ENCODE results near the gene MZF1.

MZF1 gene

GRCh38 chr19:58570770-58571574 lies 2.2 kb downstream of the MZF1 start:
- no peak for DNase-seq (ENCODE audit: extremely low read depth in 1 of 2, low read depth in 1 of 2)

GRCh38 chr19:58569943-58570670 lies 3.0 kb downstream of the MZF1 start:
- DNase-seq (ENCODE audit: extremely low read depth in 1 of 2, low read depth in 1 of 2), result no peak

- DNase-seq (ENCODE audit: extremely low read depth in 1 of 2, low read depth in 1 of 2), result no peak
Observed at GRCh38 chr19:58569191-58569942, 3.8 kb downstream of the MZF1 start.

- no peak for DNase-seq (ENCODE audit: extremely low read depth in 1 of 2, low read depth in 1 of 2)
Observed at GRCh38 chr19:58568453-58569130, 4.5 kb downstream of the MZF1 start.

GRCh38 chr19:58566989-58567388 lies 6.1 kb downstream of the MZF1 start:
- no peak for DNase-seq (ENCODE audit: extremely low read depth in 1 of 2, low read depth in 1 of 2)

GRCh38 chr19:58563823-58564222 lies 9.3 kb downstream of the MZF1 start:
- no peak for DNase-seq (ENCODE audit: extremely low read depth in 1 of 2, low read depth in 1 of 2)

GRCh38 chr19:58563034-58563573 lies 10.0 kb downstream of the MZF1 start:
- no peak for DNase-seq (ENCODE audit: extremely low read depth in 1 of 2, low read depth in 1 of 2)

GRCh38 chr19:58562122-58563033 lies 10.8 kb downstream of the MZF1 start:
- DNase-seq (ENCODE audit: extremely low read depth in 1 of 2, low read depth in 1 of 2), result no peak

- no peak for DNase-seq (ENCODE audit: extremely low read depth in 1 of 2, low read depth in 1 of 2)
Observed at GRCh38 chr19:58561373-58562121, 11.6 kb downstream of the MZF1 start.

- DNase-seq (ENCODE audit: extremely low read depth in 1 of 2, low read depth in 1 of 2), result no peak
Observed at GRCh38 chr19:58560921-58561320, 12.2 kb downstream of the MZF1 start.

- no peak for DNase-seq (ENCODE audit: extremely low read depth in 1 of 2, low read depth in 1 of 2)
Observed at GRCh38 chr19:58560007-58560887, 12.9 kb downstream of the MZF1 start.

- DNase-seq (ENCODE audit: extremely low read depth in 1 of 2, low read depth in 1 of 2), result peak; percentile 75 to 90
Observed at GRCh38 chr19:58559275-58560006, 13.7 kb downstream of the MZF1 start.

- peak; percentile 99 to 100 for DNase-seq (ENCODE audit: extremely low read depth in 1 of 2, low read depth in 1 of 2)
Observed at GRCh38 chr19:58558623-58559274, 14.4 kb downstream of the MZF1 start.

- no peak for DNase-seq (ENCODE audit: extremely low read depth in 1 of 2, low read depth in 1 of 2)
Observed at GRCh38 chr19:58558066-58558622, 15.0 kb downstream of the MZF1 start, which contains the start of gene UBE2M. UBE2M (minus strand) TSS chr19:58558611; CDS start chr19:58558381, 230 bp downstream.

GRCh38 chr19:58557221-58558065 lies 15.7 kb downstream of the MZF1 start:
- DNase-seq (ENCODE audit: extremely low read depth in 1 of 2, low read depth in 1 of 2), result no peak
